GM18867 (cell line): Measurements from ENCODE around the gene PELI2.

ENCODE experiments used
- ATAC-seq: cut with Tn5 transposase; IDR thresholded peaks from one replicate; pipeline ENCODE4 v1.9.1; 2021; ENCODE audit warnings: mild to moderate bottlenecking, moderate library complexity; ENCODE audit not compliant: unreplicated experiment

The PELI2 gene

GRCh38 chr14:56170877-56171422 lies 52.7 kb downstream of the PELI2 start:
- no peak for ATAC-seq

- no peak for ATAC-seq
Measured at GRCh38 chr14:56172074-56172473, 53.9 kb downstream of the PELI2 start.

DNA sequence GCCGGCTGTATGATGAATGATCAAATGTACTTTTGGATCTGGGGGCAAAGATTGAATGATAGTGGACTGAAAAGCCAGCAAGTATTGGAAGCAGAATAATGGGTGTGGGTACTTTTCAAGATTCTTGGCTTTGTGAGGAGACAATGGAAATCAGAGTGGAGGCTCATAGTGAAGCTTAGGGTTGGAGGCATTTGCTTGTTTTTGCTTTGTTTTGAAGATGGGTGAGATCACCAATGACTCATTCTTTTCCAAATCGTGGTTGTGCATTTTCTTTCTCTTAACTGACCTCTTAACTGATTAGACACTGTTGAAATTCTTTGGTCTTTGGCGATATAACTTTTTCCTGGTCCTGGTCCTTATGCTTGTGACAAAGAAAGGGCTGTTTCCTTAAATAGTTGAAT lies 54.4 kb downstream of the PELI2 start:
- ATAC-seq = no peak

DNA sequence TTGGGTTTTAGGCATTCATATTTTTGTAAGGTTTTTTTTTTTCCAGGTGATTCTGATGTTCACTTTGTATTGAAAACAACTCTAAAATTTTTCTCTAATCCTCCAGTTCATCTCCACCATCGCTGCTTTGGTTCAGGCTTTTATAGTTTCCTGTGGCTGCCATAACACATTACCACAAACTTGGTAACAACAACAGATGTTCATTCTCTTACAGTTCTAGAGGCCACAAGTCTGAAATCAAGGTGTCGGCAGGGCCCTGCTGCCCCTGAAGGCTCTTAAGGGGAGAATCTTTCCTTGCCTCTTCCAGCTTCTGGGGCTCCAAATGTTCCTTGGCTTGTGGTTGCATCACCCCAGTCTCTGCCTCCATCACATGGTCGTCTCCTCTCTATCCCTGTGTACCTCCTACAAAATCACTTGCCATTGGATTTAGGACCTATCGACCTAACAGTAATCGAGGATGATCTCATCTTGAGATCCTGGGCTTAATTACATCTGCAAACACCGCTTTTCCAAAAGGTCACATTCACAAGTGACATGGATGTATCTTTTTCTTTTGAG lies 55.2 kb downstream of the PELI2 start:
- ATAC-seq = no peak

GRCh38 chr14:56175773-56176172 lies 57.6 kb downstream of the PELI2 start:
- no peak for ATAC-seq

DNA sequence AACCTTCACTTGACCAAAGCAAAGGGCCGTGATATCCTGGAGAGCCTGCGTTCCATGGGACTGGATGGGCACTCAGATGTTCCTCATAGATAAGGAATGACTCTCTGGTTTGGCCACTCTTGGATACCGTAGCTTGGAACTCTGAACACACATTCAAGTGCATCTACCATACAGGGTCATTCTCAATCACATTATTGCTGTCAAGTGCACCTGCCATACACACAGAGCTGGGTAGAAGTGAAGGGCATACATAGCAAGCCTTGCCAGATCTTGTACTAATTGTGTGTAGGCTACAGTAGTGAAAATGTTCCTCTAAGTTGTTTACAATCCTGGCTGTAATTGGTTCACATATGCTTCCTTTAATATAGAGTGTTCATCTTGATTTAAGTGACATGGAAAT lies 58.3 kb downstream of the PELI2 start:
- ATAC-seq = no peak

GRCh38 chr14:56177036-56177435 lies 58.8 kb downstream of the PELI2 start:
- no peak for ATAC-seq

DNA sequence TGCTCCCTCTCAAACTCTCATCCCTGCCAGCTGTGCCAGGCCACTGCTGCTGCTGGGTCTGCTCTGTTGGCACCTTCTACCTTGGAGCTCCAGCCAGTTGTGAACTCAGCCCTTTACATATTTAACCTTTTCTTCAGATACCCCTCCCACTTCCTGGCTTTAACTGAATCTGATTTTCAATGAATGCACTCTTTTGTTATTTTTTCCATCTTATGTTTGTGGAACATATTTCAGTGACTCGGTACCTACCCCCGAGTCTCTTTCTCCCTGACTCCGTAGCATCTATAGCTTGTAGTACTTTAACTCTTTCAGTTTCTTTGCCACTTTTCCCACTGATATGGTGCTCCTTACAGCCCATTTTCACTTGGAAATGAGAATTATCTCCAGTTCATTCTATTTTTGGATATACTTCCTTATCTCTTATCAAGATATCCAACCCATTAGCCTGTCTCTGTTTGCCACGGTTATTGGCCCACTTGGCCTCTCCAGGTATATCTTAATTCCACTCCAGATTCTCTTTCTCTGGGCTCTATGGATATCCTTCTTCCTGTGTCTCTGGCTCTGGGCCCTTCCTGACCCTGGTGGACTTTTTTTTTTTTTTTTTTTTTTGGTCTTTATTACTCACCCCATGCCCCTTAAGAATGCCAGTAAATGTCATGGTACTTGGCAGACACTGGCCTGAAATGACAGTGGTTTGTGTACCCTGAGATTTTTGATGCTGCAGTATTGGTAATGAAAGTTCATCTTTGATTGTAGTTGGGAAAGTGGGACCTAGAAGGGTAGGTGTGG lies 62.7 kb downstream of the PELI2 start:
- ATAC-seq = no peak

DNA sequence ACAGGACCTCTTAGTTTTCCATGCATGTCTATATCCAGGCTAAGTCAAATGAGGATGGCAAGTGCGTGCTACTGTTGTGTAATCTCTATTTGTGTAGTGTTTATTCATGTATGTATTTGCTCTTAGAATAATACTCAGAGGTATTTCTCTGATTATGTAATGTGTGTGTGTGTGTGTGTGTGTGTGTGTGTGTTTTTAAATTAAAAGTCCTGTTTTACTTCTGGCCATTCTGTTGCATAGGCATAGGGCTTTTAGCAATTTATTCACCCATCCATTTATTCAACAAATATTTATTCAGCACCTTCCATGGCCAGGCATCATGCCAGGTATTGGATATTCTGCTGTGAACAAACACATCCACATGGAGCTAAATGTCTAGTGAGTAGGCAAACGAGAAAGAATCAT lies 63.5 kb downstream of the PELI2 start:
- ATAC-seq = no peak

- ATAC-seq = no peak
Measured at GRCh38 chr14:56182410-56182809, 64.2 kb downstream of the PELI2 start.

GRCh38 chr14:56183631-56184157 lies 65.5 kb downstream of the PELI2 start:
- ATAC-seq = no peak

DNA sequence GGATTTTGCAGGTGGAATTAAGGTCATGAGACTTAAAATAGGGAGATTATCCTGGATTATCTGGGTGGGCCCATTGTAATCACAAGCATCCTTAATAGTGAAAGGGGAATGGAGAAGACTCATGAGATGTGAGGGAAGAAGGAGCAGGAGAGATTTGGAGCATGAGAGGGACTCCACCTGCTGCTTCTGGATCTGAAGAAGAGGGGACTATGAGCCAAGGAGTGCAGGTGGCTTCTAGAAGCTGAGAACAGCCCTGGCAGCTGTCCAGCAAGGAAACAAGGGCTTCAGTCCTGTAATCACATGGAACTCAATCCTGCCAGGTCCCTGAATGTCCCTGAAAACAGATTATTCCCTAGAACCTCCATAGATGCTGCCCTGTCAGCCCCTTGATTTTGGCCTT lies 67.8 kb downstream of the PELI2 start:
- ATAC-seq = no peak

DNA sequence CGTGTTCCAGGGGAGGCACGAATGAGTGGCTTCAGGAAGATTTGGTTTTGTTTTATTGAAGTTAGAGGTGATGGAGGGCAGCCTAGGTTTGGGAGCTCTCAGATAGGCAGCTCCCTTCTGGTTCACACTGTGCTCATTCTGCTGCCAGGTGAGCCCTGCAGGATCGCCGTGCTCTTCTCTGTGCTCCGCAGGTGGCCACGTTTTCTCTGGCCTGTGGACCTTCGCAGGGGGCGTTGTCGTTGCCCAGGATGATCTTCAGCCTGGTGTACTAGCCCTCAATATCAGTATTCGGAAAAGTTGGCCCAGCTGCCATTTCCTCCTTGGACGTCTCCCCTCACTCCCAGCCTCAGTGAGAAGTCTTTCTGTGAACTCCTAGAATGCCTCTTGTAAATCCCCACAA lies 69.5 kb downstream of the PELI2 start:
- no peak for ATAC-seq

DNA sequence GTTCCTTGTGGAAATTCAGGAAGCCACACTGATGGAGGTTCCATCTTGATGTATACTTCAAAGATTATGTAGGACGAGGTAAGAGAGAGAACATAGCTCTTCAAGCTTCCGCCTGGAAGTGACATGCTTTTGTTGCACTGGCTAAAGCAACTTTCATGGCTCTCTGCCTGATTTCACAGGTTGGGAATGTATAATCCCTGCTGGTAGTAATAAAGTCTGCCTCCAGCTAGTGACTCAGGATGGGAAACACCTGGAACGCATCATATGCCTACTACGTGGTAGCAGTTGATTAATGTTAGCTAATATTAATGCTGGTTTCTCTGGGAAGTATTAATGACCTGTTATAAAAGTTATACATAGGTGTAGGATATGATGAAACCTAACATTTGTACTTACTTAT lies 71.1 kb downstream of the PELI2 start:
- no peak for ATAC-seq

- no peak for ATAC-seq
Measured at GRCh38 chr14:56193347-56193746, 75.1 kb downstream of the PELI2 start.

- ATAC-seq = no peak
Measured at GRCh38 chr14:56194042-56194441, 75.8 kb downstream of the PELI2 start.

DNA sequence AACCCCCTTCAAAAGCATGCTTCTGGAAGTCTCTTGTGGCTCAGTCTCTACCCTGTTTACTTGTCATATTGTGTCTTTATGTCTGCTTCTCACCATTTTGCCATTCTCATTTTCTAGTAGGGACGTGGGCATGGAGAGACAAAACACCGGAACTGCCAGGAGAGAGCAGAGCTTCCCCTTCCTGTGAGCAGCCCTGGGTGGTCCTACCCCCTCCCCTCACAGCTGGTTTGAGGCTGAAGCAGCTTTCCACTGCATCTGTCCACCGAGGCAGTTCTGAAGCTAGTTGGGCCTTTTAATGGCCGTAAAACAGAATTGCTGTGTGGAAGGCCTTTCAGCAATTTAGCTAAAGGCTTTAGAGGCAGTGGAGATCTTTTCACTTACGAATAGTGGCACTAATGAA lies 77.0 kb downstream of the PELI2 start:
- no peak for ATAC-seq

GRCh38 chr14:56195704-56196103 lies 77.5 kb downstream of the PELI2 start:
- no peak for ATAC-seq

GRCh38 chr14:56196274-56196673 lies 78.1 kb downstream of the PELI2 start:
- no peak for ATAC-seq

- no peak for ATAC-seq
Measured at GRCh38 chr14:56197150-56197549, 78.9 kb downstream of the PELI2 start.

GRCh38 chr14:56198438-56198837 lies 80.2 kb downstream of the PELI2 start:
- ATAC-seq = no peak
